ENCODE data around the gene SLC6A20.
A peak's percentile ranks its signal among the peaks of the same experiment; 100 is the strongest.

DNA sequence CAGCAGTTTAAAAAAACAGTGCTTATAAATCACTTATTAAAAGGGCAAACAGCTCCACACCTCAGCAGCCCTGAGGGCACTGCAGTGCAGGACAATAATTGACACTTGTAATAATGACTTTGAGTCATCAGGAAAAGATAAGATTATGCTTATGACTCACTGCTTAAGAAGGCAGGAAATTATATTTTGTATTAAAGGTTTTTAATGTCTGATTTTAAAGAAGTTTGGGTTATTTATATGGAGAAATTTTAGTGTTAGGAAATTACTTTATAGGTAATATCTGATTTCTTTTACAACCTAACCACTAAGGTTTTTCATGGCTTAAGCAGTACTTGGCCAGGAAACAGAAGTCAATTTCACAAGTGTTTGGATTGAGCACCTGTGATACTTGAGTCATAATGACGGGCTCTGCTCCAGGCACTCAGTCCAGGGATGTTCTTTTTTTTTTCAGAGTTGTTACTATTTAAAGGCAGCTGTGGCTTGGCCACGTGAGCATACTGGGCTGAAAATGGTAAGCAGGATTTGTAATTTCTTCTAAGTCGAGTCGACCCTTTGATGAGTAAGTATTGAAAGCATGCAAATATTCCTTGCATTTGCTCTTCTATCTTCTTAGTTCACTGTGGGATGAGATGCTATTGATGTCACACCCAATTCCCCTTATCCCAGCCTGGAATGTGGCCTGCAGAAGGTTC, 21.6 kb upstream of the SLC6A20 start:
- TF ChIP-seq, protein P1, sequence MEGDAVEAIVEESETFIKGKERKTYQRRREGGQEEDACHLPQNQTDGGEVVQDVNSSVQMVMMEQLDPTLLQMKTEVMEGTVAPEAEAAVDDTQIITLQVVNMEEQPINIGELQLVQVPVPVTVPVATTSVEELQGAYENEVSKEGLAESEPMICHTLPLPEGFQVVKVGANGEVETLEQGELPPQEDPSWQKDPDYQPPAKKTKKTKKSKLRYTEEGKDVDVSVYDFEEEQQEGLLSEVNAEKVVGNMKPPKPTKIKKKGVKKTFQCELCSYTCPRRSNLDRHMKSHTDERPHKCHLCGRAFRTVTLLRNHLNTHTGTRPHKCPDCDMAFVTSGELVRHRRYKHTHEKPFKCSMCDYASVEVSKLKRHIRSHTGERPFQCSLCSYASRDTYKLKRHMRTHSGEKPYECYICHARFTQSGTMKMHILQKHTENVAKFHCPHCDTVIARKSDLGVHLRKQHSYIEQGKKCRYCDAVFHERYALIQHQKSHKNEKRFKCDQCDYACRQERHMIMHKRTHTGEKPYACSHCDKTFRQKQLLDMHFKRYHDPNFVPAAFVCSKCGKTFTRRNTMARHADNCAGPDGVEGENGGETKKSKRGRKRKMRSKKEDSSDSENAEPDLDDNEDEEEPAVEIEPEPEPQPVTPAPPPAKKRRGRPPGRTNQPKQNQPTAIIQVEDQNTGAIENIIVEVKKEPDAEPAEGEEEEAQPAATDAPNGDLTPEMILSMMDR (IDR thresholded peaks at IDR 0.05; ENCODE audit: low read depth, low read length, missing input control) = no peak
- TF ChIP-seq GABPA (IDR thresholded peaks at IDR 0.05 in 1 of 2, conservative IDR thresholded peaks at IDR 0.05 in 1 of 2) (no peak), SP1 (IDR thresholded peaks at IDR 0.05) (no peak), RAD21 (IDR thresholded peaks at IDR 0.05) (no peak), NR2F2 (IDR thresholded peaks at IDR 0.05) (no peak), REST (IDR thresholded peaks at IDR 0.05) (no peak), YY1 (IDR thresholded peaks at IDR 0.05) (peak; percentile 14), FOXA1 (IDR thresholded peaks at IDR 0.05) (no peak), TAF1 (conservative IDR thresholded peaks at IDR 0.05) (no peak)
